HepG2 (cell line): ENCODE results near the gene ZMAT2. TPM values are rescaled to one million over a fixed set of nuclear protein-coding genes. Genes with fewer than 3 reads are reported as not detected.

Experiments
- ATAC-seq: fragments of 200-7000 bp; cut with Tn5 transposase; 3 replicates; pipeline ENCODE4 v1.9.1; 2020; ENCODE audit warnings: mild to moderate bottlenecking, moderate library complexity
- BruUV-seq: library from RNA; stranded (reverse); fragments of 400-500 nt; replicated peaks from 2 replicates; lab custom pipeline; 2021; lab: Mats Ljungman, UMichigan
- CTCF ChIA-PET: fragments of 300-600 bp; formaldehyde crosslinking; extraction: SDS; loops from one replicate; lab custom pipeline; 2021; ENCODE audit warnings: low total read pairs, inconsistent platforms, low intra/inter-chr PET ratio; lab: Yijun Ruan, JAX
- POLR2A ChIA-PET: fragments of 350-600 bp; sonication (Branson Sonifier 250); formaldehyde crosslinking; loops from one replicate; lab custom pipeline; 2020; ENCODE audit warnings: antibody characterized with exemption, inconsistent platforms; lab: Yijun Ruan, JAX
- DNase-seq: peaks from one replicate; pipeline ENCODE4 v3.0.0-alpha.2; 2015; ENCODE audit warnings: low spot score
- FAIRE-seq: peaks from 3 replicates; lab custom pipeline; 2011; peaks lifted over from hg19 to GRCh38; lab: Jason Lieb, UNC
- H2AFZ ChIP-seq: one replicate; pipeline ENCODE4 v1.6.1; 2011; ENCODE audit warnings: low read length, inconsistent platforms
- H3K27ac ChIP-seq: fragments of 300-600 bp; 3 replicates; pipeline ENCODE4 v1.8.0; 2011; ENCODE audit warnings: mixed run types, mild to moderate bottlenecking, mixed read lengths, low read length, inconsistent platforms; ENCODE audit not compliant: insufficient read depth; ENCODE audit errors: extremely low read length
- H3K27me3 ChIP-seq, 2 experiments: fragments of 200-600 bp in 1 of 2; 2 replicates in 1 of 2; 3 replicates in 1 of 2; pipeline versions ENCODE4 v1.6.0 to v1.8.0; 2011; ENCODE audit warnings: low read length in 2 of 2, mild to moderate bottlenecking in 2 of 2, moderate library complexity in 2 of 2, inconsistent platforms in 1 of 2; ENCODE audit not compliant: insufficient read depth in 2 of 2, control insufficient read depth in 1 of 2
- H3K36me3 ChIP-seq, 2 experiments: fragments of 200-600 bp in 1 of 2; replicated peaks in 1 of 2; 2 replicates in 1 of 2; 3 replicates in 1 of 2; pipeline versions ENCODE4 v1.5.1 to v1.8.0; 2011; ENCODE audit warnings: low read length in 2 of 2, inconsistent platforms in 1 of 2; ENCODE audit not compliant: insufficient read depth in 2 of 2, control insufficient read depth in 1 of 2
- H3K4me1 ChIP-seq: 2 replicates; pipeline ENCODE4 v1.5.1; 2012; ENCODE audit warnings: low read length, inconsistent platforms; ENCODE audit not compliant: insufficient read depth
- H3K4me2 ChIP-seq: 2 replicates; pipeline ENCODE4 v1.6.0; 2011; ENCODE audit warnings: low read depth, low read length, inconsistent platforms
- H3K4me3 ChIP-seq, 3 experiments: fragments of 200-600 bp in 1 of 3; sonication (generic), shearing (Covaris generic) in 1 of 3; replicated peaks in 1 of 3; 2 replicates each; pipeline ENCODE4 v1.5.1; 2011 to 2016; ENCODE audit warnings: low read length in 3 of 3, inconsistent platforms in 2 of 3, low read depth in 2 of 3, mild to moderate bottlenecking in 2 of 3, control low read depth in 1 of 3, mixed read lengths in 1 of 3; ENCODE audit not compliant: insufficient read depth in 1 of 3
- H3K79me2 ChIP-seq: one replicate; pipeline ENCODE4 v1.6.1; 2011; ENCODE audit warnings: low read length, inconsistent platforms; ENCODE audit not compliant: insufficient read depth
- H3K9ac ChIP-seq: 2 replicates; pipeline ENCODE4 v1.6.0; 2011; ENCODE audit warnings: mild to moderate bottlenecking, low read depth, low read length, inconsistent platforms; ENCODE audit not compliant: insufficient read depth
- H3K9me3 ChIP-seq: 2 replicates; pipeline ENCODE4 v1.5.1; 2012; ENCODE audit warnings: mild to moderate bottlenecking, low read length
- H4K20me1 ChIP-seq: 2 replicates; pipeline ENCODE4 v1.6.0; 2011; ENCODE audit warnings: inconsistent platforms, mild to moderate bottlenecking, low read length, moderate library complexity; ENCODE audit not compliant: insufficient read depth
- BORCS8-MEF2B ChIP-seq: sonication (generic); formaldehyde crosslinking; IDR thresholded peaks from 2 replicates; pipeline ENCODE4 v1.8.0; 2022; ENCODE audit warnings: mild to moderate bottlenecking, missing genetic modification reagents
- CCAR2 ChIP-seq: fragments of 200-400 bp; formaldehyde crosslinking; optimal IDR thresholded peaks from 2 replicates; pipeline ENCODE3; 2018; ENCODE audit warnings: low read depth, mild to moderate bottlenecking, low read length, moderate library complexity
- FOXP1 ChIP-seq, 2 experiments: fragments of 450-650 bp in 1 of 2; IDR thresholded peaks; 2 replicates each; pipeline ENCODE4 v1.6.1; 2017 to 2018; ENCODE audit warnings: antibody characterized with exemption in 1 of 2
- KLF13 ChIP-seq: sonication (generic); formaldehyde crosslinking; IDR thresholded peaks from 2 replicates; pipeline ENCODE4 v1.4.0; 2020; ENCODE audit warnings: mild to moderate bottlenecking, missing genetic modification reagents
- MAFF ChIP-seq: IDR thresholded peaks from 2 replicates; pipeline ENCODE4 v1.6.1; 2011; ENCODE audit warnings: low read depth, low read length, improper control_type of control experiment
- MAFK ChIP-seq, 2 experiments: IDR thresholded peaks in 1 of 2; conservative IDR thresholded peaks in 1 of 2; 2 replicates each; pipeline ENCODE4 v1.6.1; 2011; ENCODE audit warnings: improper control_type of control experiment in 2 of 2, low read length in 2 of 2
- NCOA5 ChIP-seq: sonication (generic); formaldehyde crosslinking; IDR thresholded peaks from 2 replicates; pipeline ENCODE4 v1.4.0; 2020; ENCODE audit warnings: missing genetic modification reagents
- NFIB ChIP-seq: sonication (generic); formaldehyde crosslinking; IDR thresholded peaks from 2 replicates; pipeline ENCODE4 v1.9.0; 2021; ENCODE audit warnings: missing genetic modification reagents, mild to moderate bottlenecking, borderline replicate concordance
- PAF1 ChIP-seq: IDR thresholded peaks from 2 replicates; pipeline ENCODE4 v1.6.1; 2016; ENCODE audit warnings: missing genetic modification reagents, missing compliant biosample characterization
- RAD21 ChIP-seq: fragments of 450-650 bp; formaldehyde crosslinking; IDR thresholded peaks from 2 replicates; pipeline ENCODE4 v1.5.0; 2020; ENCODE audit warnings: mild to moderate bottlenecking
- SMARCC2 ChIP-seq: fragments of 450-650 bp; IDR thresholded peaks from 2 replicates; pipeline ENCODE4 v1.6.1; 2017; ENCODE audit warnings: antibody characterized with exemption, mild to moderate bottlenecking
- SMC3 ChIP-seq: IDR thresholded peaks from 2 replicates; pipeline ENCODE4 v1.6.1; 2011; ENCODE audit warnings: low read length, improper control_type of control experiment
- STAG1 ChIP-seq: sonication (generic); formaldehyde crosslinking; IDR thresholded peaks from 2 replicates; pipeline ENCODE4 v1.4.0; 2020; ENCODE audit warnings: missing genetic modification reagents
- ZMAT5 ChIP-seq: sonication (generic); formaldehyde crosslinking; IDR thresholded peaks from 2 replicates; pipeline ENCODE4 v1.5.0; 2020; ENCODE audit warnings: mild to moderate bottlenecking, low read depth, missing genetic modification reagents, borderline replicate concordance
- ZNF33B ChIP-seq: sonication (generic); formaldehyde crosslinking; IDR thresholded peaks from 2 replicates; pipeline ENCODE4 v1.5.1; 2020; ENCODE audit warnings: mild to moderate bottlenecking, missing genetic modification reagents
- ZNF546 ChIP-seq: sonication (generic); formaldehyde crosslinking; conservative IDR thresholded peaks from 2 replicates; pipeline ENCODE4 v1.8.1; 2023; ENCODE audit warnings: mild to moderate bottlenecking, missing genetic modification reagents
- ZNF558 ChIP-seq: sonication (generic); formaldehyde crosslinking; IDR thresholded peaks from 2 replicates; pipeline ENCODE4 v1.9.0; 2022; ENCODE audit warnings: mild to moderate bottlenecking, missing genetic modification reagents, borderline replicate concordance
- WGBS: methylation state at CpG from one replicate; pipeline ENCODE4 v1.1.6; 2017; ENCODE audit warnings: low lambda C conversion rate; 5-methylcytosine and 5-hydroxymethylcytosine counted together
- in situ Hi-C: cut with HindIII; loops from 2 replicates; pipeline ENCODE4 v1.10.0; 2017; ENCODE audit warnings: low pct_unique_long_range_greater_than_20kb; ENCODE audit not compliant: extremely low pct_ligation_motif_present
- intact Hi-C: fragments of 100-400 bp; cut with micrococcal nuclease; formaldehyde crosslinking; loops from one replicate; pipeline ENCODE4 v1.10.0; 2022; ENCODE audit not compliant: unreplicated experiment
- polyA plus RNA-seq, 8 experiments: library from polyadenylated mRNA; depleted of rRNA in 3 of 8; stranded (reverse) in 7 of 8; unstranded in 1 of 8; fragments of >200 nt; fragmentation: Illumina TruSeq in 4 of 8; extraction: Trizol in 4 of 8; gene quantifications; 2 replicates each; pipeline versions ENCODE4 v1.2.1 to v1.2.3, GENCODE V29; 2011 to 2016; ENCODE audit warnings: low read depth in 4 of 8, missing spikeins in 1 of 8, mixed read lengths in 1 of 8; ENCODE audit not compliant: insufficient read depth in 1 of 8
- total RNA-seq, 5 experiments: library from RNA; depleted of rRNA; stranded (reverse); fragments of >200 nt; fragmentation: Illumina TruSeq; extraction: Trizol; gene quantifications; 2 replicates each; pipeline ENCODE4 v1.2.3, GENCODE V29; 2016; ENCODE audit warnings: low read depth in 1 of 5
- TF ChIP-seq, protein P1 (sequence below): sonication (generic); formaldehyde crosslinking; IDR thresholded peaks from 2 replicates; pipeline ENCODE4 v1.8.0; 2022; ENCODE audit warnings: mild to moderate bottlenecking, missing genetic modification reagents, moderate library complexity

ZMAT2 gene
- total and polyA plus RNA-seq, 2 of the 13 experiments (the other 11 are each of a cell fraction or from before 2014, with no cell fraction given) = 35.4 to 92.8 TPM

DNA sequence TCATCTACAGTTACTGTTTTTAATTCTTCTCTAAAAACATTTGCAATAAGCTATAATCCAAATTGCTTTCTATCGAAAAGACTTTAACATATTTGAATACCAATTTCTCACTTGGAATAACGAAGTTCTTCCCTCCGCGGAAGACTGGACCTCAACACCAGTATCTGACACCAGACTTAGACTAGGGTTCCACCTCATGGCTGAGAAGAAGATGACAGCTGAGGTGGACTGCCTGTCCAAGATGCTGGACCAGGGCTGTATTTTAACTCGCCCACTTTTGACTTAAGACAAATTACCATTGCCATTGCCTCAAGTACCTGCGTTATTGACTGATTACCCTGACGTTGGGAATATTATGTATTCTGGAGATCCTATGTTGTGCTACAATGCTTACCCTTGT, 34.1 kb downstream of the ZMAT2 start (continued):
- TF ChIP-seq NFIB (CRISPR knock-in tag) = no peak
- TF ChIP-seq SMARCC2 = no peak
- no peak for TF ChIP-seq PAF1
- TF ChIP-seq RAD21 (CRISPR knock-in tag) = peak; percentile 44; the same call in 1 of the 2 replicates
- TF ChIP-seq ZMAT5 (CRISPR knock-in tag) = no peak
- peak; percentile 65; the same call in 1 of the 2 replicates for TF ChIP-seq SMC3
- peak; percentile 91 for TF ChIP-seq STAG1 (CRISPR knock-in tag)
- no peak for TF ChIP-seq KLF13
- TF ChIP-seq, protein P1, sequence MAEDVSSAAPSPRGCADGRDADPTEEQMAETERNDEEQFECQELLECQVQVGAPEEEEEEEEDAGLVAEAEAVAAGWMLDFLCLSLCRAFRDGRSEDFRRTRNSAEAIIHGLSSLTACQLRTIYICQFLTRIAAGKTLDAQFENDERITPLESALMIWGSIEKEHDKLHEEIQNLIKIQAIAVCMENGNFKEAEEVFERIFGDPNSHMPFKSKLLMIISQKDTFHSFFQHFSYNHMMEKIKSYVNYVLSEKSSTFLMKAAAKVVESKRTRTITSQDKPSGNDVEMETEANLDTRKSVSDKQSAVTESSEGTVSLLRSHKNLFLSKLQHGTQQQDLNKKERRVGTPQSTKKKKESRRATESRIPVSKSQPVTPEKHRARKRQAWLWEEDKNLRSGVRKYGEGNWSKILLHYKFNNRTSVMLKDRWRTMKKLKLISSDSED (CRISPR knock-in tag) = no peak
- TF ChIP-seq ZNF33B = no peak
- TF ChIP-seq ZNF546 (CRISPR knock-in tag) = no peak
- no peak for TF ChIP-seq NCOA5 (CRISPR knock-in tag)
- no peak for TF ChIP-seq FOXP1 (IDR thresholded peaks at IDR 0.05)
- no peak for TF ChIP-seq FOXP1 (CRISPR knock-in tag; IDR thresholded peaks at IDR 0.05)
- TF ChIP-seq ZNF558 (CRISPR knock-in tag) = no peak

- Histone ChIP-seq H3K4me1 (no peaks in the 10 kb centered on the region), H4K20me1 (no peaks in the 10 kb centered on the region), H3K9ac (no peak overlapping the region), H2AFZ (no peak overlapping the region), H3K27ac (no peak overlapping the region), H3K36me3 (no peaks in the 10 kb centered on the region), H3K4me2 (no peak overlapping the region), H3K27me3 (no peaks in the 10 kb centered on the region; a peak in 1 of 5 replicates), H3K9me3 (no peaks in the 10 kb centered on the region), H3K79me2 (no peaks in the 10 kb centered on the region), H3K4me3 (no peak overlapping the region)
- DNase-seq (no peak), FAIRE-seq (no peak), ATAC-seq (no peak)
- ChIA-PET POLR2A (no interaction called here), CTCF (no interaction called here)
- no TSS peak for BruUV-seq
- no peak for TF ChIP-seq BORCS8-MEF2B (CRISPR knock-in tag)
- TF ChIP-seq CCAR2 = no peak
- TF ChIP-seq MAFK (conservative IDR thresholded peaks at IDR 0.05 in 1 of 2, IDR thresholded peaks at IDR 0.05 in 1 of 2; ENCODE audit: low read length in 2 of 2) = peak in 1 of 2 experiments; percentile 55; a peak in 2 of 4 replicates
- TF ChIP-seq MAFF = 0 out of 2 replicates have a peak, but pooled peaks have one; percentile 14
- 0% methylated on average over 1 of the region's 1 CpG for WGBS
- intact Hi-C loops (no loop called here), in situ Hi-C loops (loop anchor here (10.0 kb wide), 1 partner anchor 373 kb away; the partner anchor contains the start of gene SLC4A9)
These were observed 37.2 kb downstream of the ZMAT2 start for GRCh38 chr5:140737486-140737885.
